ENCODE results near the gene AVL9.
"Not testable (repeated sequence)": the region's sequence is repeated elsewhere in the genome, so short reads cannot be mapped to it uniquely, and the experiment has no call there.

Gene AVL9

DNA sequence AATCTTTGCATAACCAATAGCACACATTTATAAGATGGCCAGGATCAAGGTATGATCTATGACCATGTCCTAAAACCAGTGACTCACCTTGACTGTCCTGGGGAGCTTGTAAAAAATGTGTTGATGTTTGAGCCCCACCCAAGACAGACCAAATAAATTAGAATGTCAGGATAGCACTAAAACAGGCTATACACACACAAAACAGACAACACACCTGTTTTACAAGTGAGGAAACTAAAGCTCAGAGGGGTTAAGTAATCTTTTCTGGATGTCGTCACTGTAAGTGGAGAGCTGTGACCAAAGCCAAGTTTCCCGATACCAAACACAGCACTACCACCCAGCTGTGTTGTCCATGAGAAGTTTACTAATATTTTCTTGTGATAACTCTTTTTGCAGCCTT, 84.5 kb downstream of the AVL9 start:
- Histone ChIP-seq H3K9me3 (ENCODE audit: control insufficient read depth, insufficient read depth, low read length) (no peaks in the 10 kb centered on the region), H3K4me3 (ENCODE audit: low read depth, low read length) (no peak overlapping the region), H3K36me3 (ENCODE audit: control insufficient read depth, insufficient read depth, low read length) (peaks cover 17% of the 10 kb centered on the region), H3K4me1 (ENCODE audit: control insufficient read depth, insufficient read depth, low read length) (no peaks in the 10 kb centered on the region), H3K27me3 (ENCODE audit: control insufficient read depth, insufficient read depth, low read length) (no peaks in the 10 kb centered on the region), H3K9ac (ENCODE audit: low read depth, low read length) (no peak overlapping the region)

DNA sequence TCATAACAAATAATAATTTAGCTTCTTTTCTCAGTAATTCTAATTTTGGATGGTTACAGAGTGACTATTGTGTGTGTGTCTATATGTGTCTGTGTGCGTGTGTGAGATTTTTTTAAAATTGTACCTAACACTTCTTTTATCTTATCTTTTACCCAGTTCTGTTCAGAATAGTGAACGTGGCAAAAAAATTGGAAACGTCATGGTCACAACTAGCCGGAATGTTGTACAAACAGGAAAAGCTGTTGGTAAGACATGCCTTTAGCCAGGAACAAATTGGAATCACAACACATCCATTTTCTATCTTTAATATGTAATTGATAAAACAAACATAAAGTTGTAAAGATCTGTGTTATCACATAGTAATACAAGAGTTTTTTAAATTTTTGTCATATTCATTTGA, 85.4 kb downstream of the AVL9 start:
- Histone ChIP-seq H3K9ac (ENCODE audit: low read depth, low read length) (no peak overlapping the region), H3K27me3 (ENCODE audit: control insufficient read depth, insufficient read depth, low read length) (no peaks in the 10 kb centered on the region), H3K36me3 (ENCODE audit: control insufficient read depth, insufficient read depth, low read length) (peaks cover 17% of the 10 kb centered on the region), H3K4me3 (ENCODE audit: low read depth, low read length) (no peak overlapping the region), H3K4me1 (ENCODE audit: control insufficient read depth, insufficient read depth, low read length) (no peaks in the 10 kb centered on the region), H3K9me3 (ENCODE audit: control insufficient read depth, insufficient read depth, low read length) (no peaks in the 10 kb centered on the region)

DNA sequence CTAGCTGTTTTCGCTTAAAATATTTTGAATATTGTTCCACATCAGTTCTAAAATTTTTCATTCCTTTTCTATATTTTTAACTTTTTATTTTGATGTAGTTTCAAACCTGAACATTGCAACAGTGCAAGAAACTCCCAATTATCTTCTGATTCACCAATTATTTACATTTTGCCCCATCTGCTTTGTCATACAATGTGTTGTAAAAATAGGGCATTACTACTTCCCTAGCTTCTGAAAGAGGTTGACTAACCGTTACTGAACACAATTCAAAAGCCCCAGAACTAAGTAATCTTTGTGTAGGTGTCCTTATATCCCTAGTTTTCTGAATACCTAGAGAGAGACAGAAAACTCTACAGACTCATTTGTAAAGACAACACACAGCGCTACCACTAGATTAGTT, 86.7 kb downstream of the AVL9 start:
- Histone ChIP-seq H3K9ac (ENCODE audit: low read depth, low read length) (no peak overlapping the region), H3K4me3 (ENCODE audit: low read depth, low read length) (no peak overlapping the region), H3K9me3 (ENCODE audit: control insufficient read depth, insufficient read depth, low read length) (no peaks in the 10 kb centered on the region), H3K36me3 (ENCODE audit: control insufficient read depth, insufficient read depth, low read length) (peaks cover 17% of the 10 kb centered on the region), H3K27me3 (ENCODE audit: control insufficient read depth, insufficient read depth, low read length) (no peaks in the 10 kb centered on the region), H3K4me1 (ENCODE audit: control insufficient read depth, insufficient read depth, low read length) (no peaks in the 10 kb centered on the region)

DNA sequence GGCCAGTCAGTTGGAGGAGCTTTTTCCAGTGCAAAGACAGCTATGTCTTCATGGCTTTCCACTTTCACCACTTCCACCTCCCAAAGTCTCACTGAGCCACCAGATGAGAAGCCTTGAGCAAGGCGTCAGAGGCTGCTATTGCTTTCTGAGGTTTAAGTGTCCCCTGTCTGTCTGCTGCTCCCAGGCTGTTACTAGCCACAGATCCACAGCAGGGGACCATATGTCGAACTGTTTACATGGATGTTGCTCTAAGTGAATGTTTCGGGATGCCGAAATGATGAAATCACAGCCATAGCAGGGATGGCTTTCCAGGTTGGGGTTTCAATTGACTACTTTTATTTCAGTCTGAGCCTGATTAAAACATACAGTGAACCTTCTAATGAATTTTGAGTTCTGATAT, 88.5 kb downstream of the AVL9 start:
- no peaks in the 10 kb centered on the region for H3K9me3 ChIP-seq (ENCODE audit: control insufficient read depth, insufficient read depth, low read length)
- no peak overlapping the region for H3K9ac ChIP-seq (ENCODE audit: low read depth, low read length)
- H3K36me3 ChIP-seq (ENCODE audit: control insufficient read depth, insufficient read depth, low read length) = peaks cover 17% of the 10 kb centered on the region
- no peaks in the 10 kb centered on the region for H3K27me3 ChIP-seq (ENCODE audit: control insufficient read depth, insufficient read depth, low read length)
- H3K4me3 ChIP-seq (ENCODE audit: low read depth, low read length) = no peak overlapping the region
- no peaks in the 10 kb centered on the region for H3K4me1 ChIP-seq (ENCODE audit: control insufficient read depth, insufficient read depth, low read length)

DNA sequence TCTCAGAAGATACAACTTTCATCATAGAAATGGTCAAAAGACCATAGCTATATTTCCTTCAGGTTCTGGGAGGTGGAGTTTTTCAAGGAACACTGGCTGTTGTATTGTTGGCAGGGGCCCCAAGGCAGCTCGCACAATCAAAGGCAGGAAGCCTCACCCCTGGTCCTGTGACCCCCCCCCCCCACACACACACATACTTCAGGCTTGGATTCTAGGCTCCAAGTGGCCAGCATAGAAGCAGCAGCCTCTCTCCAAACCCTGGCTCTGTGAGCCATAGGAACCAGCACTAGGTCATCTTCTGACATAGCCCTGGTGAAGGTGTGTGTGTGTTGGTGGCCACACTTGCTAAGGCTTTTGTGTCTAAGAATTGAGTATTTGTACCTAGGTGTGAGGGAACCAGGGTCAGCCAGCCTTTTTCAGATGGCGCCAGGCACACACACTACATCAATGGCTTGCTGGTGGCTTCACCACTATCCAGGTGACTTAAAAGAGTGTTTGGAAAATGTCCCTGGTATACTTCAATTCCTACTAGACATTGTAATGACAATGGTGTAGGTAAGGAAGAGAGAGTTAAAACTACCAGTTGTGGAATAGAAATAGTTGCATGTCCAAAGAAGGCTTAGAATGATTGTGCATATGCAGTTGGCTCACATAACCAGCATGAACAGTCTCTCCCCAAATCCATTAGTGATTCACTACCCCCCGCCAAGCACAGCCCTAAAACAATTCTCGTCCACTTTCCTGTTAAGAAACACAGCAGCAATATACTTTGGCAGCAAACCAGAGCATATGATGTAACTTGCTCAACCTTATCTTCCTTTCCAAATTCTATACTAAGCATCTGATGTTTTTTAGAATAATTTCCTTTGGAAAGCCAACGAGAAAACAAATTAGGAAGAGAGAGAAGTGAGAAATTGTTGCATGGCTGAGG, 91.3 kb downstream of the AVL9 start:
- Histone ChIP-seq H3K36me3 (ENCODE audit: control insufficient read depth, insufficient read depth, low read length) (peaks cover 9% of the 10 kb centered on the region), H3K4me1 (ENCODE audit: control insufficient read depth, insufficient read depth, low read length) (no peaks in the 10 kb centered on the region), H3K9me3 (ENCODE audit: control insufficient read depth, insufficient read depth, low read length) (no peaks in the 10 kb centered on the region), H3K27me3 (ENCODE audit: control insufficient read depth, insufficient read depth, low read length) (no peaks in the 10 kb centered on the region), H3K9ac (ENCODE audit: low read depth, low read length) (no peak overlapping the region), H3K4me3 (ENCODE audit: low read depth, low read length) (no peak overlapping the region)

DNA sequence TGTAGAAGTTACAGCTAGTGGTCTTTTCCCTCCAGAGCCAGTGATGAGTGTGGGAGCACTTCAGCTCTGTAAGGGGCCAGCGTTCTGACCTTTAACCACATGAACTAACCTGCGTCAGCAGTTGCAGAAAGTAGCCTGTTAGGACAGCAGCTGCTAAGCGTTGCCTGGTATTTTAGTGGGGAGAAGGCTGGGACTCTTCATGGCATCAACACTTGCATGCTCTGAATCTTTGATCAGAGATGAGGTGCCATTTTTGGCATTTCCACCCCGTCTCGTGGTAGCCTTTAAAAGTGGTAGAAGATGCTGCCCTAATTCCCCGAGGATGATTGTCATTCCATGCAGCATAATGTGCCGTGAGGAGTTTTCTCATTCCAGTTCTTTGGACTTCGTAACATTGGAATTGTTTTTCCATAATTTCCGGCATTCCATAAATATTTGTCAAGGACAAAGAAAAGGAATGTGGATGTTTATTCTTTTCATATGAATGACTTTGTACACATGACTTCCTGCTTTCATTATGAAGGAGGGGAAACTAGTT, 92.2 kb downstream of the AVL9 start:
- Histone ChIP-seq H3K9ac (ENCODE audit: low read depth, low read length) (no peak overlapping the region), H3K9me3 (ENCODE audit: control insufficient read depth, insufficient read depth, low read length) (no peaks in the 10 kb centered on the region), H3K27me3 (ENCODE audit: control insufficient read depth, insufficient read depth, low read length) (no peaks in the 10 kb centered on the region), H3K4me3 (ENCODE audit: low read depth, low read length) (no peak overlapping the region), H3K36me3 (ENCODE audit: control insufficient read depth, insufficient read depth, low read length) (peaks cover 9% of the 10 kb centered on the region), H3K4me1 (ENCODE audit: control insufficient read depth, insufficient read depth, low read length) (no peaks in the 10 kb centered on the region)

DNA sequence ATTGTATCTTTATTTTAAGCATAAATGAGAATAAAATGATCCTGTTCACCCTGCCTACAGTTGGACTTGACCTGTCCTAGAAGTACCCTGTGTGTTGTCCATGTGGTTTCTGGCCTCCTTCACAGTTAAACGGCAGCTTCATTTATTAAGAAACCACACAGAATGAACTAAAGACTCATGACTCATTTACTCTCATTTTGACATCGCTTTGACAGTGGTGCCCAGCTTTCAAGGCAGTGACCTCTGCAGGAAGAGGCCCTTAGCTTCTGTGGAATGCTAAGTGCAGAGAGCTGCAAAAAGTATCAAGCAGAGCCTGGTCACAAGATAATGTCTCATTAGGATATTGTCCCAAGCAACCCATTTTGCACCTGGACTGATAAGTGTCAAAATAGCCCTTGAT, 93.4 kb downstream of the AVL9 start:
- no peaks in the 10 kb centered on the region for H3K4me1 ChIP-seq (ENCODE audit: control insufficient read depth, insufficient read depth, low read length)
- H3K9ac ChIP-seq (ENCODE audit: low read depth, low read length) = no peak overlapping the region
- no peaks in the 10 kb centered on the region for H3K27me3 ChIP-seq (ENCODE audit: control insufficient read depth, insufficient read depth, low read length)
- no peak overlapping the region for H3K4me3 ChIP-seq (ENCODE audit: low read depth, low read length)
- H3K36me3 ChIP-seq (ENCODE audit: control insufficient read depth, insufficient read depth, low read length) = peaks cover 3% of the 10 kb centered on the region
- no peaks in the 10 kb centered on the region for H3K9me3 ChIP-seq (ENCODE audit: control insufficient read depth, insufficient read depth, low read length)

DNA sequence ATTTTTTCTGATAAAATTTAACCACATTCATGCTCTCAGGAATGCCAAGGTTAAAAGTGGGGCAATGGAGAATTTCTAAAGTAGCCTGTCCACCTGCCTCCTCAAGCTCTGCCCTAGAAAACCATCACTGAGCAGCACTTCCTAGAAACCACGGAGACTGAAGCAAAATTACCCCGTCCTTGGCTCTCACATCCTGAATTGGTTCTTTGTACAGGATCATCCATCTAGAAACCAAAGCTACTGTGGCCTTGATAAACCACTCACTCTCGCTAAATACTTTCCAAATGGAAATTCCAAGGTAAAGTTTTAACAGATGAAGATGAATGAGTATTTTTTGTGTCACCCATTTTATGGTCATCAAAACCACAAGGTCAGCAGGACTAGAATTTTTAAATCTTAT, 96.6 kb downstream of the AVL9 start:
- H3K4me3 ChIP-seq (ENCODE audit: low read depth, low read length) = no peak overlapping the region
- no peaks in the 10 kb centered on the region for H3K4me1 ChIP-seq (ENCODE audit: control insufficient read depth, insufficient read depth, low read length)
- no peaks in the 10 kb centered on the region for H3K27me3 ChIP-seq (ENCODE audit: control insufficient read depth, insufficient read depth, low read length)
- no peaks in the 10 kb centered on the region for H3K9me3 ChIP-seq (ENCODE audit: control insufficient read depth, insufficient read depth, low read length)
- no peaks in the 10 kb centered on the region for H3K36me3 ChIP-seq (ENCODE audit: control insufficient read depth, insufficient read depth, low read length)
- no peak overlapping the region for H3K9ac ChIP-seq (ENCODE audit: low read depth, low read length)

DNA sequence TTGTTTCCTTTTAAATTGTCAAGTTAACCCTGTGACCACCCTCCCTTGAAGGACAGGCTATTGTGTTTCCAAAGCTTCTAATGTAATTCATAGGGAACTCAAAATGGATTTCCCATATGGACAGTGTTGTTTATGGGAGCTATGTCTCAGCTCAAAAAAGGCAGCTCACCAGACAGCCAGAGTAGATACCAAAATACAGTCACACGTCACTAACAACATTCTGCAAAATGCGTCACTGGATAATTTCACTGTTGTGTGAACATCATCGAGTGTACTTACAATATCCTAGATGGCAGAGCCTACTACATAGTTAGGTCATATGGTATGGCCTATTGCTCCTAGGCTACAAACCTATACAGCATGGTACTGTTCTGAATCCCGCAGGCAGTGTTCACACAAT, 97.4 kb downstream of the AVL9 start:
- H3K4me1 ChIP-seq (ENCODE audit: control insufficient read depth, insufficient read depth, low read length) = no peaks in the 10 kb centered on the region
- H3K36me3 ChIP-seq (ENCODE audit: control insufficient read depth, insufficient read depth, low read length) = no peaks in the 10 kb centered on the region
- H3K4me3 ChIP-seq (ENCODE audit: low read depth, low read length) = no peak overlapping the region
- no peak overlapping the region for H3K9ac ChIP-seq (ENCODE audit: low read depth, low read length)
- H3K9me3 ChIP-seq (ENCODE audit: control insufficient read depth, insufficient read depth, low read length) = no peaks in the 10 kb centered on the region
- H3K27me3 ChIP-seq (ENCODE audit: control insufficient read depth, insufficient read depth, low read length) = no peaks in the 10 kb centered on the region

DNA sequence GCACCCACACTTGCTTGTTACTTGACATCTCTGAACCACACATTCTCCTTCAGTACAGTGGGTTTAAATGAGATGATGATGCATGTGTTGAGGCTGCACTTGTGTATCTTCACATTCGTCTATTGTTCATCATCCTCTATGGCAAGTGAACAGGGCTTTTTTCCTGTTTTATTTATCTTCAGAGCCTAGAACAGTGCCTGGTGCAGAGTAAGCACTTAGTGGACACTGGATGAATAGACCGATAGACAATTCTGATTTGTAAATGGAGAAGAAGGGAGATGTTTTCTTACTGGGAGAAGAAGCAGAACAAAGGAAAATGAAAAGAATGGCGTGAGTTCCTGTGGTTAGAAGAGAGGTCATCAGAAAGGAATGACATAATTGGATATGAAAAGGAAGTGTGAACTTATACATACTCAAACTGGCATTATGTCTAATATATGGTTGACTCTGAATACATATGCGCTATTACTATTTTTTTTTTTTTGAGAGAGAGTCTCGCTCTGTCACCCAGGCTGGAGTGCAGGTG, 99.7 kb downstream of the AVL9 start:
- H3K4me1 ChIP-seq (ENCODE audit: control insufficient read depth, insufficient read depth, low read length) = no peaks in the 10 kb centered on the region
- H3K36me3 ChIP-seq (ENCODE audit: control insufficient read depth, insufficient read depth, low read length) = no peaks in the 10 kb centered on the region
- no peaks in the 10 kb centered on the region for H3K9me3 ChIP-seq (ENCODE audit: control insufficient read depth, insufficient read depth, low read length)
- no peak overlapping the region for H3K4me3 ChIP-seq (ENCODE audit: low read depth, low read length)
- H3K9ac ChIP-seq (ENCODE audit: low read depth, low read length) = no peak overlapping the region
- H3K27me3 ChIP-seq (ENCODE audit: control insufficient read depth, insufficient read depth, low read length) = no peaks in the 10 kb centered on the region

DNA sequence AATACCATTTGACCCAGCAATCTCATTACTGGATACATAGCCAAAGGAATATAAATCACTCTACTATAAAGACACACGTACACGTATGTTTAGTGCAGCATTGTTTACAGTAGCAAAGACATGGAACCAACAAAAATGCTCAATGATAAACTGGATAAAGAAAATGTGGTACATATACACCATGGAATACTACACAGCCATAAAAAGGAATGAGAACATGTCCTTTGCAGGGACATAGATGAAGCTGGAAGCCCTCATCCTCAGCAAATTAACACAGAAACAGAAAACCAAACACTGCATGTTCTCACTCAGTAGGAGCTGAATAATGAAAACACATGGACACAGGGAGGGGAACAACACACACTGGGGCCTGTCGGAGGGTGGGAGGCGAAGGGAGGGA, 105.9 kb downstream of the AVL9 start:
- H3K9me3 ChIP-seq (ENCODE audit: control insufficient read depth, insufficient read depth, low read length); H3K9ac ChIP-seq (ENCODE audit: low read depth, low read length); H3K4me1 ChIP-seq (ENCODE audit: control insufficient read depth, insufficient read depth, low read length); H3K4me3 ChIP-seq (ENCODE audit: low read depth, low read length); H3K36me3 ChIP-seq (ENCODE audit: control insufficient read depth, insufficient read depth, low read length); H3K27me3 ChIP-seq (ENCODE audit: control insufficient read depth, insufficient read depth, low read length): not testable (repeated sequence)

DNA sequence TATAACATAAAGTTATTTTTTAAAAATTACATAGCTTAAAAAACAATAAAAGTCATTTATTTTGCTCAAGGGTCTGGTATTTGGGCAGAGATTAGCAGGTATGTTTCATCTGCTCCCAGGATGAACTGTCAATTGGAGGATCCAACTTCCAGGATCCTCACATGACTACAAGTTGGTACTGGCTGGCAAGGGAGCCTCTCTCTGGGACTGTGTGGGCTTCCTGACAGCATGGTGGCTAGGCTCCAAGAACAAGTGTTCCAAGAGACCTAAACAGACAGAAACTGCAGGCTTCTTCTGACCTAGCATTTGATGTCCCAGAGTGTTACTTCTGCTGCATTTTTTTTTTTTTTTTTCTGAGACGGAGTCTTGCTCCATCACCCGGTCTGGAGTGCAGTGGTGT, 107.2 kb downstream of the AVL9 start:
- no peak overlapping the region for H3K4me3 ChIP-seq (ENCODE audit: low read depth, low read length)
- no peak overlapping the region for H3K9ac ChIP-seq (ENCODE audit: low read depth, low read length)
- no peaks in the 10 kb centered on the region for H3K27me3 ChIP-seq (ENCODE audit: control insufficient read depth, insufficient read depth, low read length)
- H3K4me1 ChIP-seq (ENCODE audit: control insufficient read depth, insufficient read depth, low read length) = no peaks in the 10 kb centered on the region
- peaks cover 8% of the 10 kb centered on the region for H3K9me3 ChIP-seq (ENCODE audit: control insufficient read depth, insufficient read depth, low read length)
- H3K36me3 ChIP-seq (ENCODE audit: control insufficient read depth, insufficient read depth, low read length) = no peaks in the 10 kb centered on the region
